ENCODE measurements around the gene AANAT.

Gene AANAT

DNA sequence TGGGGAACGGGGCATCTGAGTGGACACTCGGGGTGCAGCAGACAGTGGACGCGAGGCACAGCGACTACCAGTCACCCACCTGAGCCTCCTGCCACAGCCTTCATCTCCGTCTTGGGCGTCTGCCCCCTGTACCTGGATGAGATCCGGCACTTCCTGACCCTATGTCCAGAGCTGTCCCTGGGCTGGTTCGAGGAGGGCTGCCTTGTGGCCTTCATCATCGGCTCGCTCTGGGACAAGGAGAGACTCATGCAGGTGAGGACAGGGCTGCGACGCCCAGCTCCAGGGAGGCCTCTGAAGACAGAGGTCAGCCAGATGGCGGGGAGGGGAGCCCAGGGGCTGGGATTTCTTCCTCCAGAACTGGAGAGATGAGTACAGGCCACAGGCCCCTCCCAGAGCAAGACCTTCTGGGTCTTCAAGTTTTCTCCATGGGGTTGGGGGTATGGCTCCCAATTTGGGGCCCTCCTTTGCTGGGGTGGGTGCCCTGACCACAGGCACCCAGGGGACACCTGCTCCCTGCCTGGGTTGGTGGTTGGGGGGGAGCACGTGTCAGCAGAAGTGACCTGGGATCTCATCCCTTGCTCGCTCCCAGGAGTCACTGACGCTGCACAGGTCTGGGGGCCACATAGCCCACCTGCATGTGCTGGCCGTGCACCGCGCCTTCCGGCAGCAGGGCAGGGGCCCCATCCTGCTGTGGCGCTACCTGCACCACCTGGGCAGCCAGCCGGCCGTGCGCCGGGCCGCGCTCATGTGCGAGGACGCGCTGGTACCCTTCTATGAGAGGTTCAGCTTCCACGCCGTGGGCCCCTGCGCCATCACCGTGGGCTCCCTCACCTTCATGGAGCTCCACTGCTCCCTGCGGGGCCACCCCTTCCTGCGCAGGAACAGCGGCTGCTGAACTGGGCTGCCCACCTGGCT is 1.9 kb downstream of the AANAT start:
- DNase-seq = no peak

GRCh38 chr17:76469991-76470739 is 2.8 kb downstream of the AANAT start:
- no peak for DNase-seq

DNA sequence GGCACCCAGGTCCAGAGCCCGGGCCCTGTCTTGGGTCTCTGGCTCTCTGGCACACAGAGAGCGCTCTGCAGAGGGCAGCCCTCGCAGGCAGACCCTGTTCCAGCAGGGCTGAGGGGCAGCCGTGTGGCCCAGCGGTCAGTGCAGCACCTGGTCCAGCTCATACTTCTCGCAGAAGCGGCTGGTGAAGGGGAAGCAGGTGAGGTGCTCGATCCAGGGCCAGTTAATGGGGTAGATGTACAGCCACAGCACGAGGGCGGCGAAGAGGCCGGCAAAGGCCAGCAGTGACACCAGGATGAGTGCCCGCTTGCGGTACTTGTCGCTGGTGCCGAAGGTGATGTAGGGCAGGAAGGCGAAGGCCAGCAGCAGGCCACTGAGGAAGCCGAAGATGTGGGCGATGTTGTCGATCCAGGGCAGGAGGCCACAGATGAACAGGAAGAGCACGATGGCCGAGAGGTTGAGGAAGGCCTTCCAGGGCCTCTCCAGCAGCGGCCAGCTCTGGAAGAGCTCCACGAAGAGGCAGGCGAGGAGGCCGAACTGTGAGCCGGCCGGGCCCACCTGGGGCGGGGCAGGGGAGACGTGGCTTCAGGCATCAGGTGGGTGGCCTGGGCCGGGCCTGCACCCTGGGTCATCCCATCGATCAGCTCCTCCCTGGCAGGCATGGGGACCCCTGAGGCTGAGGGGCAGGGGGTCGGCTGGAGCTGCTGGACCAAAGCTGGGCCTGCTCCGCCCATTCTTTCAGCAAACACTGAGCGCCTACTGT is 4.3 kb downstream of the AANAT start:
- no peak for DNase-seq

- no peak for DNase-seq
These were observed 4.8 kb downstream of the AANAT start for GRCh38 chr17:76472258-76472645.

- no peak for DNase-seq
These were observed 5.3 kb downstream of the AANAT start for GRCh38 chr17:76472726-76473125.

GRCh38 chr17:76473541-76473985 is 6.2 kb downstream of the AANAT start:
- DNase-seq = no peak

DNA sequence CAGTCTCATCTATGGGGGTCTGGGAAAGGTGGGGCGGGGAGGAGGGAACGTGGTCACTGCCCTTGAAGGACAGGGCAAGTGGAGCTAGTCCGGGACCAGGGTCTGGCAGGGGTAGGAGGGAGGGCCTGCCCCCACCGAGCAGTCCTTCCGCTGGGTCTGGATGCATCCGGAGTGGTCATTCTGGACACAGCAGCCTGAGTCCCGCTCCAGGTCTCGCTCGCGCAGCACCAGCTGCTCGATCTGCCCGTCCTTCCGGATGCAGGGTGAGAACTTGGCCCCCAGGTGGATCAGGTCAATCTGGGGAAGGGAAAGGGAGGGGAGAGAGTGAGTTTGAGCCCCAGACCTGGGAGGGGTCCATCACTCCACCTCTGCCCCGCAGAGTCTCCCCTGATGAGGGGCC is 6.8 kb downstream of the AANAT start:
- DNase-seq = no peak

DNA sequence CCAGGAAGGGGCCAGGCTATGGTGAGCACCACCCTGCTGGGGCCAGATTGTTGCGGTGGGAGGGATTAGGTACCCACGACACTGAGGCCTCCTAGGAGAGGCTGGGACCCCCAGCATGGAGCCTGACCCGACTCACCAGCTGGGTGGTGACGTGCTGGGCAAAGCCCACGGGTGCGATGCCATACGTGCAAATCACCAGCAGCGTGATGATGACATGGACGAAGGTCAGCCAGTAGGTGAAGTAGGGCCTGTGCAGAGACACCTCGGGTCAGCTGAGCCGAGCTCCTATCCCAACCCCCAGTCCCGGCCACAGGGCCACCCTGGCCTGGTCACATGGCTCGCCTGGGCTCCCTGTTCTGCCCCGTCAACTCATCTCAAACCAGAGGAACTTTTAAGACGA is 7.5 kb downstream of the AANAT start:
- DNase-seq = no peak

DNA sequence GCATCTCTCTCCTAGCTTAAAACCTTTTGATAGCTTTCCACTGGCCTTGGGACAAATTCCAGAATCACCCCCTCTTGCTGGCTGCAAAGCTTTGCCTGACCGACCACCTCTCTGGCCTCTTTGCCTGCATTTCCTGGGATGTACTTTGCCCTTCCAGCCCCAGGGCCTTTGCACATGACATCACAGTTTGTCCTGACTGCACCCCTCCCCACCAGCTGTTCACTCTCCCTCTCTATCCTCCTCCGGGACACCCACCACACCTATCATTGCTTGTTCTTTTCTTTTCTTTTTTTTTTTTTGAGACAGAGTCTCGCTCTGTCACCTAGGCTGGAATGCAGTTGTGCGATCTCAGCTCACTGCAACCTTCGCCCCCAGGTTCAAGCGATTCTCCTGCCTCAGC is 7.9 kb downstream of the AANAT start:
- DNase-seq = no peak

DNA sequence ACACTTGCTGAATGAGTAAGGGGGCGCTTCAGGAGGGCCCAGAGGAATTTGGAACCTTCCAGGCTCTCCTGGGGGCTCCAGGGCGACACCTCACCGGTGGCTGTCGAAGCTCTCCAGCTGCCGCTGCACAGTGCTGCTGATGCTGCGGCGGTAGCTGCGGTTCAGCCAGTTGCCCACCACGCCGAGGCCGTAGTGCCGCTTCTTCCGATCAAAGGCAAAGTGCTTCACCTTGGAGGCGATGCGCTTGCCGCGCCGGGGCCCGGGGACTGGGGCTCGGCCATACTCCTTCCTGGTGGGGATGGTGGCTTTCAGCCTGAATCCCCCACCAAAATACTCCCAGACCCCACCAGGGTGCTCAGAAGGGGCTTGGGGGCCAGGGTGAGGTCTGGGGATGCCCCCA is 9.3 kb downstream of the AANAT start:
- no peak for DNase-seq

DNA sequence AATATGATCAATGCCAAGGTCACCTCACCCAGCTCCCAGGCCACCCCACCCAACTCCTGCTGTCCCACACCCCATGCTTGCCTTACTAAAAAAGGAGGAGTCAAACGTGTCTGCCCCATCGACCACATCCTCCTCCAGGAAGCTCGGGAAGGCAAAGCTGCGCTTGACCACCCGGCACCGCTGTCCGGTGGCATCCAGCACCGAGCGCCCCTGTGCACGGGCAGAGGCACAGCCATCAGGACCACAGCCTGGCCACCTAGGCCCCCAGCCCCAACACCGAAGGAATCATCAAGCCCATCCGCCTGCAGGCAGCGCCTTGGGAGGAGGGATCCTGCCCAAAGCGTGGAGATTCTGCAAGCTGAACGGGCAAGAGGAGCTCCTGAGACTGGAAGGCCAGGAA is 10.2 kb downstream of the AANAT start:
- DNase-seq = no peak

DNA sequence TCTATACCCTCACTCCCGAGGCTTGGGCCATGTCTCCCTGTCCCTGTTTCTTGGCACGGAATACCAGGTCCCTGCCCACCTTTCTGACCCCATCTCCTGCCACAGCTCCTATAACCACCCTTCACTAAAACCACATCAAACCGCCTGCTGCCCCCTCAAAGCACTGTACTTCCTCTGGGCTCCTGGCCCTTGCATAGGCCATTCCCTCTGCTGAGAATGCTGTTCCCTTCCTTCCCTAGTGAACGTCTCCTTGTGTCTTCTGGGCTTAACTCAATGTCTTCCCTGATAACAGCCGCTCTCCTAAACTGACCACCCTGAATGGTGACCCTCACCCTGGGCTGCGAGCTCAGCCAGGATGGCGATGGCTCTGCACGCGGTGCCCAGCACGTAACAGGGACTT is 10.7 kb downstream of the AANAT start:
- no peak for DNase-seq

DNA sequence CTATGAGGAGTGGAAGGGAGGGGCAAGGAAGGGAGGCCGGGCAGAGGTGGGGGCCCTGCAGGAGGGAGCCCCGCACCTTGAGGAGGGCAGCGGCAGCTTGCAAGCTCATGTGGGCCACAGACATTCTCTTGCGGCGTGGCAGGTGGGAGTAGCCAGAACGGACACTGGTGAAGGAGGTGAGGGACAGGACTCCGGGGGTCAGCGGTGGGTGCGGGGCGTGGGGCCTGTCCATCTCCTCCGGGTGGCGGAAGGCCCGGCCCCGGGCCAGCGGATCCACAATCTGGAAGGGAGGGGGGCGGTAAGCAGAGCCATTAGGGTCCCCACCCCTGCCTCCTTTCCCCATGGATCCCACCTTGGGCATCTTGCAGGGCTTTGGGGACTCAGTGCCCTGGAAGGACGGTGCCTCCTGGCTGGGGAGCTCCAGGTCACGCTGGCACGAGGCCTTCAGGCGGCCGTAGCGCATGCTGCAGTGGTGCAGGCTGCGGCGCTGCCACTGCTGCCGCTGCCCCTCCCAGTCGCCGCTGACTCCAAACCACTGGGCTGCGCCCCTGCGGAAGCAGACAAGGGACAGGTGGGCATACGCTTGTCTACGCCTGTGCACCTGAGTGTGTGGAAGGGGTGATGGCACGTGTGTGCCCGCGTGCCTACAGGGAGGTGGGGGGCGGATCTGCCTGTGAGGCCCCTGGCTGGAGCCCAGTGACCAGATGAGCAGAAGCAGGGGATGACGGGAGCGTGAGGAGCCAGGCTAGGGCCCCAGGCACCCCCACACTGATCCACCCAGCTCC is 11.5 kb downstream of the AANAT start:
- DNase-seq = no peak

DNA sequence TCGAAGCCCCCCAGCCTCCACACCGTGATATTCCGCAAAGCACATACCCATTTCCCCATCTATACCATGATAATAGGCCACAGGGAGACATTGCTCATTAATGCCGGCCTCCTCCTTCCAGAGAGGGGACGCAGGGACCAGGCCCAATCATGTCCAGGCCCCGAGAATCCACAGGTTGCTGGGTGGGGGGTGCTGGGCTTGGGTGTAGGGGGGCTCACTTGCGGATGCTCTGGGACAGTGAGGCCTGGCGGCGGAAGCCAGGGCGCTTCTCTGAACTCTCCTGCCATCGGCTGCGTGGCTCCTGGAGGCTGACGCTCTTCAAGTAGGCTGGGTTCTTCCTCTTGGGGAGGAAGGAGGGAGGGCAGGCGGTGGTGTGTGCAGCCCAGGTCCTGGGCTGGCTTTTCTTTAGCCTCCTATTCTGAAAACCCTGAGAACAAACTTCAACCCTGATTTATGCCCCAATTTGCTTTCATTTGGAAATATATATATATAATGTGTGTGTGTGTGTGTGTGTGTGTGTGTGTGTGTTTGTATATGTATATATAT is 12.2 kb downstream of the AANAT start:
- DNase-seq = no peak

DNA sequence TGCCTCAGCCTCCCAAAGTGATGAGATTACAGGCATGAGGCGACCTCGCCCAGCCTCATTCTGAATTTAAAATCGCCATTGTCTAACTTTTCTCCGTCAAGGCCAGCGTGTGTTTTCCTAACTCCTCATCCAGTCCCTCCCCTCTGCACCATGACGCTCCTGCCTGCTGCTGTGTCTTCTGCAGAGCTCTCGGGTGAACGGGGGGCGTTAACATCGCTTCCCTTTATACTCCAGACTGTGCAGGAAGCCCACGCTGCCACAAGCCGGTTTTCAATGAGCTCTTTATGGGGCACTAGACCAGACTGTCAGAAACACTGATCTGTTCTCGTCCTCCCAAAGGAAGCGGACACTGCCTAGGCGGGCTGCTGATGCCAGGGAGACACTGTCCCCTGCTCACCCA is 13.2 kb downstream of the AANAT start:
- DNase-seq = peak; percentile 23 to 40

GRCh38 chr17:76481071-76481655 is 13.8 kb downstream of the AANAT start:
- DNase-seq = no peak

DNA sequence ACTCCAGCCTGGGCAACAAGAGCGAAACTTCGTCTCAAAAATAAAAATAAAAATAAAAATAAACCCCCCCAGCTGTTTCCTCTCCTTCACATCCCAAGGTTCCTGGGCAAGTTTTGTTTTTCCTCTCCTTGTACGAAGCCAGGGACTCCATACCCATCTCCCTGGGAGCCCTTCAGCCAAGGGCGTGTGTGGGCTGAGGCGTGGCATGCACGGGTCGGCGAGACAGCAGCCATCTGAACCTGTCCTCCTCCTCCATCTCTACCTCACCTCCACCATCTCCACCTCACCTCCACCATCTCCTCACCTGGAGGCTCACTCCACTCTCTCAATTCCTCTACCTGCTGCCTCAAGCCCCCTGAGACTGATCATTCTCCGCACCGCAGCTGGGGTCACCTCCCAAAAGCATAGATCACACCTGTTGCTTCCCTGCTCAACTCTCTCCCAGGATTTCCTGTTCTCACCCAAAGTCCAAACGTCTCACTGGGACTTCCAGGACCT is 16.9 kb downstream of the AANAT start:
- no peak for DNase-seq

GRCh38 chr17:76485569-76485968 is 18.2 kb downstream of the AANAT start:
- DNase-seq = peak in 1 of 2 donors; percentile 20

DNA sequence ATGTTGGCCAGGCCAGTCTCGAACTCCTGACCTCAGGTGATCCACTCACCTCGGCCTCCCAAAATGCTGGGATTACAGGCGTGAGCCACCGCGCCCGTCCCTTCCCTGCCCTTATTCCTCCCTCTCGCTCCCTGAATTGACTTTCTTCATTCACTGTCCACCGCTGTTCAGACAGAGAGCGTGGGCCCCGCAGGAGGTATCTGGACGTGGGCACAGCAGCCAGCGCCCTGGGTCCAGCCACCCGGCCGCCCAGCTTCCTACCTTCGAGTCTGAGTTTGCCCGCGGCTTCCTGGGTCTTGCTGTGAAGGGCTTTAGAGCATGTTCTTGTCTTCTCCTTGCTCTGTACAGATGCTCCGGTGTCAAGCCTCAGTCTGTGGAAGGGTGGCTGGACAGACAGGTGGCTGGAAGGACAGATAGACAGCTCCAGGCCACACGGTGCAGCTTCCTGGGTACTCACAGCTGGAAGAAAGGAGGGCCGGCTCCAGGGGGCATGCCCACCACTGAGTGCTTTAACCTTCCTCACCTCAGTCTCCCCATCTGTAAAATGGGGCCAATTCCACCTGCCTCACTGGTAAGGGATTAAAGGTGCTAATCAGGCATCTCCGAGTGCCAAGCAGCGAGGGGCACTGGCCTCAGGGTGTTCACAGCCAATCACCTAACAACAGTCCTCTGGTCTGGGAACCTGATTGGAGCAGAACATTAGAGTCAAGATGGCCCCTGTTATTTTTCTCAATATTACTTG is 20.2 kb downstream of the AANAT start:
- DNase-seq = no peak

DNA sequence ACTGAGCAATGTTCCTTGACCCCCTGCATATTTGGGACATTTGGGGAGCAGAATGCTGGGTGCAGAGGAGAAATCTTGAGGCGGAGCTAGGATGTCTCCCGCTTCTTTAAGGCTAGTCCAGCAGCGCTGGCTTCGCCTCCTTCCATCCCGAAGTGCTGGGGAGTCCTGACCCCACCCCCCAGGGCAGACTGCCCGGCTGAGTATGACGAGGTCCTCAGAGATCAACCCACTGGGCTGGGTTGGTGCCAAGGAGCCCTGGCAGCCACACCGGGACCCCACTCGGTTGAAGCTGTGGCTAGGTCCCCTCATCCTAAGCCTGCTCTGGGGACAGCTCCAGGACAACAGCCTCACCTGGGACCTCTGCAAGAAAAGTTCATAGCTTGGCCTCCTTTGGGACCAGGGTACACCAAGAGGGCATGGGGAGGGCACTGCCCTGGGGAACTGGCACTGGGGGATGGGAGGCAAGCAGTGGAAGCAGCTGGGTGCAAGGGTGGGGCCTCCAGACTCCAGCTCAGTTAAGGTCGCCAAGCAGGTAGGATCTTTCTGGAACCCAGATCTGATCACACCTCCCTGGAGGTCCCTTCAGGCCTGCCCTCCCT is 22.8 kb downstream of the AANAT start:
- DNase-seq = no peak

Data from inflammatory macrophage treated with lipopolysaccharide for 1 hour (primary cell).